ENCODE data around the gene ERP27. TPM values are rescaled to one million over a fixed set of nuclear protein-coding genes. Genes with fewer than 3 reads are reported as not detected.

Gene ERP27
- total RNA-seq, 1 donor from 2014 or later: 1.0 TPM

DNA sequence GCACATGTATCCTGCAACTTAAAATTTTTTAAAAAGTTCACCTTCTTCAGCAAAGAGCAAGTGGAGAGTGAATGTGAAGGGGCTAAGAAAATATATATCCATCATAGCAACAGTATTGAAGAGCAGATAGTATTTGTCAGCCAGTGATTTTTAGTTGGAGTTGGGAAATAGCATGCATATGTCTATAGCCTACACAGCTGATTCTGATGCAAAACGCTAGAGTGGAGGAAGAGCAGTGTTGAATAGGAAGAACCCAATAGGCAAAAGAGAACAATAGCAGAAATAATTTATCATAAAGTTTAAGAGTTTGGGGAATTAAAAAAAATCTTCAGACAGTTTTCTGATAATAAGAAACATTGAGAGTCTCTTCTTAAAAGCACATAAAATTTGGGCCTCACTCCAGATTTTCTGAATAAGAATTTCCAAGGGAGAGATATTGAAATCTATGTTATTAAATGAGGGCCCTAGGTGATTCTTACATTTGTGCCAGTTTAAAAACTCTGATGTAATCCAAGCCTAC lies 46.5 kb upstream of the ERP27 start:
- DNase-seq (ENCODE audit: low read depth) (no peak), FAIRE-seq (no peak)
- Histone ChIP-seq H3K4me1 (ENCODE audit: insufficient read depth, low read length) (no peaks in the 10 kb centered on the region), H3K4me2 (ENCODE audit: low read length) (no peak overlapping the region), H3K4me3 (ENCODE audit: insufficient read depth, low read depth, low read length) (no peak overlapping the region), H3K36me3 (ENCODE audit: insufficient read depth, low read length) (no peaks in the 10 kb centered on the region), H3K79me2 (ENCODE audit: insufficient read depth, low read length) (no peaks in the 10 kb centered on the region), H3K27me3 (ENCODE audit: insufficient read depth, low read length) (no peaks in the 10 kb centered on the region), H3K27ac (ENCODE audit: low read depth, low read length) (no peak overlapping the region), H4K20me1 (ENCODE audit: insufficient read depth, low read length) (no peaks in the 10 kb centered on the region), H3K9ac (ENCODE audit: low read length) (no peak overlapping the region), H3K9me3 (ENCODE audit: insufficient read depth, low read depth, low read length) (no peaks in the 10 kb centered on the region), H2AFZ (ENCODE audit: low read depth, low read length) (no peak overlapping the region)
- H3K36me3 Mint-ChIP-seq (ENCODE audit: low read depth, unreplicated experiment): no peaks in the 10 kb centered on the region
- H3K27ac Mint-ChIP-seq (ENCODE audit: unreplicated experiment): no peak overlapping the region
- H3K4me1 Mint-ChIP-seq (ENCODE audit: low read depth, unreplicated experiment): no peaks in the 10 kb centered on the region
- no peaks in the 10 kb centered on the region for H3K9me3 Mint-ChIP-seq (ENCODE audit: unreplicated experiment)
- TF ChIP-seq, protein P1, sequence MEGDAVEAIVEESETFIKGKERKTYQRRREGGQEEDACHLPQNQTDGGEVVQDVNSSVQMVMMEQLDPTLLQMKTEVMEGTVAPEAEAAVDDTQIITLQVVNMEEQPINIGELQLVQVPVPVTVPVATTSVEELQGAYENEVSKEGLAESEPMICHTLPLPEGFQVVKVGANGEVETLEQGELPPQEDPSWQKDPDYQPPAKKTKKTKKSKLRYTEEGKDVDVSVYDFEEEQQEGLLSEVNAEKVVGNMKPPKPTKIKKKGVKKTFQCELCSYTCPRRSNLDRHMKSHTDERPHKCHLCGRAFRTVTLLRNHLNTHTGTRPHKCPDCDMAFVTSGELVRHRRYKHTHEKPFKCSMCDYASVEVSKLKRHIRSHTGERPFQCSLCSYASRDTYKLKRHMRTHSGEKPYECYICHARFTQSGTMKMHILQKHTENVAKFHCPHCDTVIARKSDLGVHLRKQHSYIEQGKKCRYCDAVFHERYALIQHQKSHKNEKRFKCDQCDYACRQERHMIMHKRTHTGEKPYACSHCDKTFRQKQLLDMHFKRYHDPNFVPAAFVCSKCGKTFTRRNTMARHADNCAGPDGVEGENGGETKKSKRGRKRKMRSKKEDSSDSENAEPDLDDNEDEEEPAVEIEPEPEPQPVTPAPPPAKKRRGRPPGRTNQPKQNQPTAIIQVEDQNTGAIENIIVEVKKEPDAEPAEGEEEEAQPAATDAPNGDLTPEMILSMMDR (IDR thresholded peaks at IDR 0.05; ENCODE audit: insufficient read depth, low read depth, low read length): no peak
- TF ChIP-seq EZH2 (IDR thresholded peaks at IDR 0.05; ENCODE audit: insufficient read depth, low read length): no peak
- H3K27me3 Mint-ChIP-seq (ENCODE audit: low read depth, unreplicated experiment): peaks cover 4% of the 10 kb centered on the region
- no peak overlapping the region for H3K4me3 Mint-ChIP-seq (ENCODE audit: unreplicated experiment)

DNA sequence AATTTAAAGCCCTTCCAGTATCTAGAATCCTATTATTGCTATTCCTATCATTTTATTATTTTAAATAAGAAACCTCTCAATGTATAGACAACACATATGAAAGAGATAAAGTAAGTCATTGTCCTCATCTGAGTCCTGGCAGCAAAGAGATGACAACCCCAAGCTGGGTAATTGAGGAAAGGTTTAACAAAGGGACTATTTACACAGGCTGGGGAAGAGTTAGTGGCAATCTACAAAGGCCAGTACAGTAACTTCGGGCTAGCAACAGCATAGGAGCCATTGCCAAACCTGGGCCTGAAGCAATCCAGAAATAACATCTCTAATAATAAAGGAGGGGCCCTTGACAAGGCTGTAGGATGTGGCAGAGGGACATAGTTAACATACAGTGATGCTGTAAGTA lies 45.7 kb upstream of the ERP27 start:
- H4K20me1 ChIP-seq (ENCODE audit: insufficient read depth, low read length): no peaks in the 10 kb centered on the region
- H3K4me3 ChIP-seq (ENCODE audit: insufficient read depth, low read depth, low read length): no peak overlapping the region
- no peaks in the 10 kb centered on the region for H3K27me3 ChIP-seq (ENCODE audit: insufficient read depth, low read length)
- Mint-ChIP-seq H3K36me3 (ENCODE audit: low read depth, unreplicated experiment) (no peaks in the 10 kb centered on the region), H3K27ac (ENCODE audit: unreplicated experiment) (no peak overlapping the region), H3K27me3 (ENCODE audit: low read depth, unreplicated experiment) (peaks cover 4% of the 10 kb centered on the region), H3K4me3 (ENCODE audit: unreplicated experiment) (no peak overlapping the region), H3K4me1 (ENCODE audit: low read depth, unreplicated experiment) (no peaks in the 10 kb centered on the region), H3K9me3 (ENCODE audit: unreplicated experiment) (no peaks in the 10 kb centered on the region)
- TF ChIP-seq, protein P1 (IDR thresholded peaks at IDR 0.05; ENCODE audit: insufficient read depth, low read depth, low read length): no peak
- no peak for TF ChIP-seq EZH2 (IDR thresholded peaks at IDR 0.05; ENCODE audit: insufficient read depth, low read length)
- FAIRE-seq: no peak
- H3K27ac ChIP-seq (ENCODE audit: low read depth, low read length): no peak overlapping the region
- H3K4me2 ChIP-seq (ENCODE audit: low read length): no peak overlapping the region
- no peak for DNase-seq (ENCODE audit: low read depth)
- no peaks in the 10 kb centered on the region for H3K9me3 ChIP-seq (ENCODE audit: insufficient read depth, low read depth, low read length)
- H3K4me1 ChIP-seq (ENCODE audit: insufficient read depth, low read length): no peaks in the 10 kb centered on the region
- H3K9ac ChIP-seq (ENCODE audit: low read length): no peak overlapping the region
- H3K79me2 ChIP-seq (ENCODE audit: insufficient read depth, low read length): no peaks in the 10 kb centered on the region
- no peaks in the 10 kb centered on the region for H3K36me3 ChIP-seq (ENCODE audit: insufficient read depth, low read length)
- H2AFZ ChIP-seq (ENCODE audit: low read depth, low read length): no peak overlapping the region

DNA sequence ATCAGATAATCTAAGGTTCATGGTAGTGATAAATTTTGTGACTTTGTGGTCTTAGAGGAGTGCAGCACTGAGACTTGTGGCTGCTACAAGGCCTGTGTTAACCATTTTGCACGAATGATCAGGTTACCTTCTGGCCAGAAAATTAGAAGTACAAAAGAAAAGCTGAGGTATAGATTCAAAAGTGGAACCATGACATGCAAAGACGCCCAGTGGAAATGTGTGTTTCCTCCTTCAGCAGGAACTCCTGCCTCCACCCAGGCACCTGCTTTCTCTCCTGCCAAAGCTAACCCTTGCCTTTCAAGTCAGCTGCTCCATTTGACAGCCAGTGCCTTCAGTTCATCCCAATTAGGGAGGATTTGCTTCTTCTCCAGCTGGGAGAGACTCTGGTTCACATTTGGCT lies 44.7 kb upstream of the ERP27 start:
- no peaks in the 10 kb centered on the region for H3K4me1 ChIP-seq (ENCODE audit: insufficient read depth, low read length)
- H3K36me3 ChIP-seq (ENCODE audit: insufficient read depth, low read length): no peaks in the 10 kb centered on the region
- no peaks in the 10 kb centered on the region for H3K79me2 ChIP-seq (ENCODE audit: insufficient read depth, low read length)
- H4K20me1 ChIP-seq (ENCODE audit: insufficient read depth, low read length): no peaks in the 10 kb centered on the region
- H3K9me3 ChIP-seq (ENCODE audit: insufficient read depth, low read depth, low read length): no peaks in the 10 kb centered on the region
- no peaks in the 10 kb centered on the region for H3K4me1 Mint-ChIP-seq (ENCODE audit: low read depth, unreplicated experiment)
- H3K27ac Mint-ChIP-seq (ENCODE audit: unreplicated experiment): no peak overlapping the region
- no peak overlapping the region for H3K27ac ChIP-seq (ENCODE audit: low read depth, low read length)
- no peak overlapping the region for H3K4me2 ChIP-seq (ENCODE audit: low read length)
- no peak for FAIRE-seq
- TF ChIP-seq EZH2 (IDR thresholded peaks at IDR 0.05; ENCODE audit: insufficient read depth, low read length): no peak
- TF ChIP-seq, protein P1 (IDR thresholded peaks at IDR 0.05; ENCODE audit: insufficient read depth, low read depth, low read length): no peak
- H3K36me3 Mint-ChIP-seq (ENCODE audit: low read depth, unreplicated experiment): no peaks in the 10 kb centered on the region
- H3K4me3 ChIP-seq (ENCODE audit: insufficient read depth, low read depth, low read length): no peak overlapping the region
- H3K9me3 Mint-ChIP-seq (ENCODE audit: unreplicated experiment): no peaks in the 10 kb centered on the region
- no peaks in the 10 kb centered on the region for H3K27me3 ChIP-seq (ENCODE audit: insufficient read depth, low read length)
- H3K27me3 Mint-ChIP-seq (ENCODE audit: low read depth, unreplicated experiment): peaks cover 4% of the 10 kb centered on the region
- H3K9ac ChIP-seq (ENCODE audit: low read length): no peak overlapping the region
- no peak overlapping the region for H2AFZ ChIP-seq (ENCODE audit: low read depth, low read length)
- no peak overlapping the region for H3K4me3 Mint-ChIP-seq (ENCODE audit: unreplicated experiment)
- DNase-seq (ENCODE audit: low read depth): no peak

All from astrocyte (in vitro differentiated cells and primary cell).